ENCODE results near the gene CFAP57. TPM values are rescaled to one million over a fixed set of nuclear protein-coding genes. Genes with fewer than 3 reads are reported as not detected.

CFAP57 gene
- total and polyA plus RNA-seq, 2 of the 4 experiments (the other 2 are of a cell fraction) = 0.29 to 0.36 TPM

DNA sequence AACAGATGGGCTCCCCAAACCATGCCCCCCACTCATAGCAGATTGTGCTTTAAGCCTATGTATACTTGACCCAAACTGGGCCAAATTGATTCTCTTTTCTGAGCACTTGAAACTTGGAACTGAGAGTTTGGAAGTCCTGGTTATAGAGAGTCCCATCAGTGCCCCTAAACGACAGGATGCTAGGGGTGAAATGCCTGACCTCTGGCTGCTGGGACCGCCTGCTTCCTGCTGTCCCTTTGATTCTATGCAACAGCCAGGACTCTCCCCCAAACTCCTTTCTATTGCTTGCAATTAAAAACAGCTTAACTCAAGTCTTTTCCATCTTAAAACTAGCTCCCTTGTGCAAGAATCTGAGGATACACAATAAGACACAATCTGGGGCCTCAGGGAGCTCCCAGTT lies 108.6 kb downstream of the CFAP57 start:
- Histone ChIP-seq H2BK5ac (ENCODE audit: low read depth, low read length, poor library complexity, severe bottlenecking) (no peak overlapping the region), H4K8ac (ENCODE audit: low read depth in 2 of 2, low read length in 2 of 2) (no peak overlapping the region), H3K9me1 (ENCODE audit: insufficient read depth, low read length) (no peaks in the 10 kb centered on the region), H3K4me3 (ENCODE audit: insufficient read depth, low read depth, low read length) (no peak overlapping the region), H3K14ac (replicated peaks; ENCODE audit: low read depth, low read length) (no peak overlapping the region), H3K4ac (ENCODE audit: low read depth, low read length) (no peak overlapping the region), H3K4me1 (ENCODE audit: control insufficient read depth, insufficient read depth, low read length) (no peaks in the 10 kb centered on the region), H3K18ac (ENCODE audit: low read depth, low read length) (no peak overlapping the region), H3K4me2 (ENCODE audit: low read depth, low read length) (no peak overlapping the region), H4K5ac (ENCODE audit: low read depth, low read length) (no peak overlapping the region), H3K27ac (ENCODE audit: insufficient read depth, low read length) (no peak overlapping the region), H3K23ac (ENCODE audit: low read depth, low read length) (no peak overlapping the region), H3K9ac (ENCODE audit: low read depth, low read length) (no peak overlapping the region), H3K27me3 (ENCODE audit: control insufficient read depth, insufficient read depth, low read length) (peaks cover 25% of the 10 kb centered on the region), H2BK15ac (ENCODE audit: low read depth, low read length) (no peak overlapping the region), H3K9me3 (ENCODE audit: control insufficient read depth, insufficient read depth, low read length) (no peaks in the 10 kb centered on the region), H3K36me3 (ENCODE audit: control insufficient read depth, insufficient read depth, low read length) (no peaks in the 10 kb centered on the region), H2AFZ (replicated peaks; ENCODE audit: low read length, poor library complexity) (no peak overlapping the region), H2BK20ac (ENCODE audit: low read depth, low read length) (no peak overlapping the region), H2AK5ac (ENCODE audit: low read depth, low read length) (no peak overlapping the region), H4K91ac (ENCODE audit: insufficient read depth, low read depth, low read length) (no peak overlapping the region), H3K79me1 (ENCODE audit: low read depth in 1 of 2, low read length in 2 of 2) (no peaks in the 10 kb centered on the region), H4K20me1 (ENCODE audit: insufficient read depth, low read length) (no peaks in the 10 kb centered on the region), H2AK9ac (replicated peaks; ENCODE audit: low read depth, low read length, poor library complexity) (no peak overlapping the region), H3K56ac (ENCODE audit: extremely low read depth, insufficient read depth, low read length) (no peak overlapping the region), H2BK120ac (ENCODE audit: low read depth, low read length) (no peak overlapping the region)
- CTCF ChIA-PET = no interaction called here
- ATAC-seq (ENCODE audit: low read depth) = no peak
- TF ChIP-seq POLR2A (IDR thresholded peaks at IDR 0.05; ENCODE audit: low read depth, low read length) = no peak
- no peak for TF ChIP-seq RAD21 (IDR thresholded peaks at IDR 0.05; ENCODE audit: low read length)
- no peak for TF ChIP-seq BHLHE40 (IDR thresholded peaks at IDR 0.05; ENCODE audit: low read depth, low read length)
- no peak for TF ChIP-seq RFX5 (IDR thresholded peaks at IDR 0.05; ENCODE audit: low read depth, low read length)
- TF ChIP-seq, protein P1, sequence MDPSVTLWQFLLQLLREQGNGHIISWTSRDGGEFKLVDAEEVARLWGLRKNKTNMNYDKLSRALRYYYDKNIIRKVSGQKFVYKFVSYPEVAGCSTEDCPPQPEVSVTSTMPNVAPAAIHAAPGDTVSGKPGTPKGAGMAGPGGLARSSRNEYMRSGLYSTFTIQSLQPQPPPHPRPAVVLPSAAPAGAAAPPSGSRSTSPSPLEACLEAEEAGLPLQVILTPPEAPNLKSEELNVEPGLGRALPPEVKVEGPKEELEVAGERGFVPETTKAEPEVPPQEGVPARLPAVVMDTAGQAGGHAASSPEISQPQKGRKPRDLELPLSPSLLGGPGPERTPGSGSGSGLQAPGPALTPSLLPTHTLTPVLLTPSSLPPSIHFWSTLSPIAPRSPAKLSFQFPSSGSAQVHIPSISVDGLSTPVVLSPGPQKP (IDR thresholded peaks at IDR 0.05; ENCODE audit: borderline replicate concordance, low read depth, low read length) = no peak
- no peak for TF ChIP-seq MXI1 (IDR thresholded peaks at IDR 0.05; ENCODE audit: borderline replicate concordance, low read depth, low read length)
- dilution Hi-C loops (cut with HindIII; ENCODE audit: low sequenced_read_pairs, unreplicated experiment) (no loop called here), in situ Hi-C loops (cut with MboI; ENCODE audit: low sequenced_read_pairs) (no loop called here), intact Hi-C loops (cut with micrococcal nuclease) (no loop called here)
- WGBS, 2 experiments (ENCODE audit: extremely low coverage in 2 of 2, insufficient read length in 1 of 2) = 40% methylated on average over 1 of the region's 2 CpGs; no CpG with 5 or more reads in 1 of the 2 experiments
- no TSS peak for BruUV-seq (replicated peaks)
- DNase-seq = no peak
- POLR2A ChIA-PET (ENCODE audit: unreplicated experiment) = no interaction called here

All from IMR-90 (cell line).